GM19043 (cell line): ENCODE results near the gene SUSD3.

Experiments
- ATAC-seq: cut with Tn5 transposase; IDR thresholded peaks from one replicate; pipeline ENCODE4 v1.9.1; 2021; ENCODE audit warnings: low read depth; ENCODE audit not compliant: unreplicated experiment

Gene SUSD3

GRCh38 chr9:93071464-93071863 is 13.0 kb downstream of the SUSD3 start:
- ATAC-seq = no peak

GRCh38 chr9:93072383-93072795 is 13.9 kb downstream of the SUSD3 start:
- ATAC-seq = no peak

- no peak for ATAC-seq
Measured at GRCh38 chr9:93076101-93076791, 17.7 kb downstream of the SUSD3 start.

- ATAC-seq = no peak
Measured at GRCh38 chr9:93076792-93077128, 18.3 kb downstream of the SUSD3 start.

GRCh38 chr9:93077367-93077766 is 18.9 kb downstream of the SUSD3 start:
- ATAC-seq = no peak

- no peak for ATAC-seq
Measured at GRCh38 chr9:93077811-93078210, 19.3 kb downstream of the SUSD3 start.

GRCh38 chr9:93079371-93079770 is 20.9 kb downstream of the SUSD3 start:
- no peak for ATAC-seq

GRCh38 chr9:93080406-93080805 is 21.9 kb downstream of the SUSD3 start:
- ATAC-seq = no peak

- no peak for ATAC-seq
Measured at GRCh38 chr9:93081081-93081529, 22.6 kb downstream of the SUSD3 start.

- ATAC-seq = no peak
Measured at GRCh38 chr9:93081931-93082330, 23.4 kb downstream of the SUSD3 start.

GRCh38 chr9:93082841-93083411 is 24.4 kb downstream of the SUSD3 start:
- ATAC-seq = no peak

GRCh38 chr9:93083592-93084470 is 25.3 kb downstream of the SUSD3 start:
- no peak for ATAC-seq

GRCh38 chr9:93084471-93084881 is 26.0 kb downstream of the SUSD3 start:
- ATAC-seq = no peak

GRCh38 chr9:93085676-93086075 is 27.2 kb downstream of the SUSD3 start:
- no peak for ATAC-seq

GRCh38 chr9:93086447-93087224 is 28.1 kb downstream of the SUSD3 start:
- ATAC-seq = no peak

GRCh38 chr9:93087971-93088655 is 29.6 kb downstream of the SUSD3 start:
- no peak for ATAC-seq

- ATAC-seq = no peak
Measured at GRCh38 chr9:93088656-93089015, 30.1 kb downstream of the SUSD3 start.

GRCh38 chr9:93089024-93089423 is 30.5 kb downstream of the SUSD3 start:
- ATAC-seq = no peak

- no peak for ATAC-seq
Measured at GRCh38 chr9:93089481-93089991, 31.0 kb downstream of the SUSD3 start.

GRCh38 chr9:93090091-93090655 is 31.7 kb downstream of the SUSD3 start:
- no peak for ATAC-seq
